ENCODE results near the gene NECTIN3.

Gene NECTIN3

DNA sequence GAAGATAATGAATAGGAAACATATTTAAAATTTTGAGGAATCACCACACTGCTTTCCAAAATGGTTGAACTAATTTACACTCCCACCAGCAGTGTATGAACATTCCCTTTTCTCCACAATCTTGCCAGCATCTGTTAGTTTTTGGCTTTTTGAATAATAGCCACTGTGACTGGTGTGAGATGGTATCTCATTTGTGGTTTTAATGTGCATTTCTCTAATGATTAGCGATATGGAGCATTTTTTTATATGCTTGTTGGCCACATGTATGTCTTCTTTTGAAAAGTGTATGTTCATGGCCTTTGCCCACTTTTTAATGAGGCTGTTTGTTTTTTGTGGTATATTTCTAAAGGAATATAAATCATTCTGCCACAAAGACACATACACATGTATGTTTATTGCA lies 166.3 kb downstream of the NECTIN3 start:
- Histone ChIP-seq H3K27ac (ENCODE audit: low read length) (no peak overlapping the region), H3K36me3 (replicated peaks; ENCODE audit: low read depth, low read length) (no peaks in the 10 kb centered on the region), H2AFZ (ENCODE audit: low read depth, low read length) (no peak overlapping the region)

DNA sequence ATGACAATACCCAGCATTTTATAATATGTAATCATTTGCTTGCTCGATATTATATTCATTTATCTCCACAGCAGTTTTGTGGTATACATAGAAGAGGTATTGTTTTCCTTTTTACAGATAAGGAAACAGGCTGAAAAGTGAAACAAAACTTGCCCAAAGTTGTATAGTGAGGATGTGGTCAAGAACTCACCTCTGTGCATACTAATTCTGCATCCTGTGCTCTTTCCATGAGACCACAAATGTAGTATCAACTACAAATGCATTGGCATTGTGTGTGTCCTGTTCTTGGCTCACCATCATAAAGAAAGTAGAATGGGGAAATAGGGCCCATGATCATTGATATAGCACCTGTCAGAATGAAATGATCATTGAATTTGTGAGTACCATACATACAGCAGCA lies 167.3 kb downstream of the NECTIN3 start:
- H3K9ac ChIP-seq (ENCODE audit: low read length): no peak overlapping the region
- H2AFZ ChIP-seq (ENCODE audit: low read depth, low read length): no peak overlapping the region
- no peaks in the 10 kb centered on the region for H3K79me2 ChIP-seq (ENCODE audit: low read length)
- no peaks in the 10 kb centered on the region for H3K9me3 ChIP-seq (ENCODE audit: insufficient read depth, low read length)
- no peak overlapping the region for H3K4me3 ChIP-seq (ENCODE audit: low read length)
- H3K27me3 ChIP-seq (ENCODE audit: low read depth, low read length): no peaks in the 10 kb centered on the region
- TF ChIP-seq CTCF (IDR thresholded peaks at IDR 0.05; ENCODE audit: low read depth, low read length): no peak
- TF ChIP-seq EZH2phosphoT487 (IDR thresholded peaks at IDR 0.05; ENCODE audit: low read depth): no peak
- H3K27ac ChIP-seq (ENCODE audit: low read length): no peak overlapping the region
- H3K4me2 ChIP-seq (ENCODE audit: low read length): no peak overlapping the region
- H3K36me3 ChIP-seq (replicated peaks; ENCODE audit: low read depth, low read length): no peaks in the 10 kb centered on the region
- H4K20me1 ChIP-seq (ENCODE audit: insufficient read depth, low read length): no peaks in the 10 kb centered on the region
- no peaks in the 10 kb centered on the region for H3K4me1 ChIP-seq (ENCODE audit: low read length)

More for the DNA sequence above, 166.3 kb downstream of the NECTIN3 start:
- Histone ChIP-seq H3K9ac (ENCODE audit: low read length) (no peak overlapping the region), H3K27me3 (ENCODE audit: low read depth, low read length) (no peaks in the 10 kb centered on the region), H3K79me2 (ENCODE audit: low read length) (no peaks in the 10 kb centered on the region), H3K9me3 (ENCODE audit: insufficient read depth, low read length) (no peaks in the 10 kb centered on the region), H3K4me2 (ENCODE audit: low read length) (no peak overlapping the region), H4K20me1 (ENCODE audit: insufficient read depth, low read length) (no peaks in the 10 kb centered on the region), H3K4me3 (ENCODE audit: low read length) (no peak overlapping the region), H3K4me1 (ENCODE audit: low read length) (no peaks in the 10 kb centered on the region)
- TF ChIP-seq EZH2phosphoT487 (IDR thresholded peaks at IDR 0.05; ENCODE audit: low read depth): no peak
- no peak for TF ChIP-seq CTCF (IDR thresholded peaks at IDR 0.05; ENCODE audit: low read depth, low read length)

DNA sequence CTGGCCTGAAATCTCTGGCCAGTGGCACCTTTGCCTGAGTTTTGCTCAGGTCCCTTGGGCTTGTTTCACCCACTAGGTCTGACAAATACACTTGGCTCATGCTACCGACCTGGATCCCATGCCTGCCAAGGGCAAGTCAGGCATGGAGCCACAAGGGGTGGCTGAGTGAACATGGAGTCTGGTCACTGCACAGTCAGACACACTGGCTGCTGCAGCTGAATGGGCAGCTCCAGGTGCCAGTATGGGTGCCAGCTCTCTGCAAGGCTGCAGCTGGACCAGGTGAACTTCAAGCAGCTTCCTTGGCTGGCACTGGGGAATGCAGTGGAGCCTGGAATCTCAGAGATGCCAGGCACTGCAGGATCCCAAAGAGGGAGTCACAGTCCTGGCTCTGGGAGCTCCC lies 170.3 kb downstream of the NECTIN3 start:
- TF ChIP-seq CTCF (IDR thresholded peaks at IDR 0.05; ENCODE audit: low read depth, low read length) (no peak), EZH2phosphoT487 (IDR thresholded peaks at IDR 0.05; ENCODE audit: low read depth) (no peak)
- Histone ChIP-seq H3K4me3 (ENCODE audit: low read length) (no peak overlapping the region), H2AFZ (ENCODE audit: low read depth, low read length) (no peak overlapping the region), H4K20me1 (ENCODE audit: insufficient read depth, low read length) (no peaks in the 10 kb centered on the region), H3K36me3 (replicated peaks; ENCODE audit: low read depth, low read length) (no peaks in the 10 kb centered on the region), H3K4me2 (ENCODE audit: low read length) (no peak overlapping the region), H3K27me3 (ENCODE audit: low read depth, low read length) (no peaks in the 10 kb centered on the region), H3K79me2 (ENCODE audit: low read length) (no peaks in the 10 kb centered on the region), H3K4me1 (ENCODE audit: low read length) (no peaks in the 10 kb centered on the region), H3K9ac (ENCODE audit: low read length) (no peak overlapping the region), H3K27ac (ENCODE audit: low read length) (no peak overlapping the region), H3K9me3 (ENCODE audit: insufficient read depth, low read length) (no peaks in the 10 kb centered on the region)

Measured in OCI-LY3 (cell line).